ENCODE measurements around the gene GALNTL6.
"Not testable (repeated sequence)": the region's sequence is repeated elsewhere in the genome, so short reads cannot be mapped to it uniquely, and the experiment has no call there.

GALNTL6 gene

GRCh38 chr4:172962564-172963353 lies 1149.6 kb downstream of the GALNTL6 start:
- DNase-seq = no peak

- DNase-seq = no peak
Measured at GRCh38 chr4:172963498-172964294, 1150.5 kb downstream of the GALNTL6 start.

GRCh38 chr4:172970189-172970588 lies 1157.0 kb downstream of the GALNTL6 start:
- not testable (repeated sequence) for DNase-seq

DNA sequence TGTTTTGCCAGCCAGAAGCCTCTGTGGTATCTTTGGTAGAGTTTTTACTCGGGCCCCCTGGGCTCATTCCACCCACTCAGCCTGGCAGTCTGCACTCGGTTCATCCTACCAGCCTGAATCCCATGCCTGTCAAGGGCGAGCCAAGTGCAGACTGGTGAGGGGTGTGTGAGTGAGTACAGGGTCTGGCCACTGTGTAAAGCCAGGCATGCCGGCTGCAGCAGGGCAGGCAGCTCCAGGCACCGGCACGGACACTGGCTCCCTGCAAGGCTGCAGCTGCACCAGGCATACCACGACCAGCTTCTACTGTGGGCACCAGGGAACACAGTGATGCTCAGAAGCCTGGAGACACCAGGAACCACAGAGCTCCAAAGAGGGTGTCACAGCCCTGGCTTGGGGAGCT lies 1161.4 kb downstream of the GALNTL6 start:
- DNase-seq = no peak

- DNase-seq = no peak
Measured at GRCh38 chr4:172975651-172976229, 1162.5 kb downstream of the GALNTL6 start.

DNA sequence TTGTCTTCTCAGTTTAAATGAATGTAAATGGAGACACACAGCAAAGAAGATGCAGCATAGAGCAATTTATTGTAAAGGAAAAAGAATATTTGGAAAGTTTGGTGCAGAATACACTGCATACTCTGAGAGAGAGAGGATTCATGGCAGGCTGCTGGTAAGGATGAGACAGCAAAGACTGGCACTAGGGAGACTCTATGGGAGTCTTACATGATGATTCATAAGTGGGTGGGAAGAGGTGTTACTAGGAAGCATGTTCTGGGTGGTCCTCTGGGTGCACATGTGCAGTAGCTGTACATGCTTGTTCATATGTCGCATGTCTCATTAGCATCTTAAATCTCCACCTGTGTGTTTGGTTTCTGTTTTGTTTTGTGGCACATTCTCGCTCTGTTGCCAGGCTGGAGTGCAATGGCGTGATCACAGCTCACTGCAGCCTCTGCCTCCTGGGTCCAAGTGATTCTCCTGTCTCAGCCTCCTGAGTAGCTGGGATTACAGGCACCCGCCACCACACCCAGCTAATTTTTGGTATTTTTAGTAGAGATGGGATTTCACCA lies 1164.4 kb downstream of the GALNTL6 start:
- not testable (repeated sequence) for DNase-seq

- no peak for DNase-seq
Measured at GRCh38 chr4:172978848-172979247, 1165.6 kb downstream of the GALNTL6 start.

- no peak for DNase-seq
Measured at GRCh38 chr4:172979332-172979731, 1166.1 kb downstream of the GALNTL6 start.

DNA sequence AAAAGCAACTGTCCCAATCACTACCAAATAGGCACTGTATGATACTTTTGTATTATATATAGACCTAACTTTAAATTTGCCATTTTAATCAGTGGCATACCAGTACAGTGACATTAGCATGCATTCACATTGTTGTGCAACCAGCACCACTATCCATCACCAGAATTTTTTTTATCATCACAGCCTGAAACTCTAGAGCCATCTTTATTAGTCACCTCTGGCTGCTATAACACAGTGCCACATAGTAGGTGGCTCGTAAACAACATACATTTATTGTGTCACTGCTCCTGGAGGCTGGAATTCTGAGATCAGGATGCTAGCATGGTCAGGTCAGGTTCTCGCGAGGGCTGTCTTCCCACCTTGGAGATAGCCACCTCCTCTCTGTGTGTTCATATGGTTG lies 1167.0 kb downstream of the GALNTL6 start:
- DNase-seq = no peak

- DNase-seq = no peak
Measured at GRCh38 chr4:172982151-172982590, 1169.0 kb downstream of the GALNTL6 start.

DNA sequence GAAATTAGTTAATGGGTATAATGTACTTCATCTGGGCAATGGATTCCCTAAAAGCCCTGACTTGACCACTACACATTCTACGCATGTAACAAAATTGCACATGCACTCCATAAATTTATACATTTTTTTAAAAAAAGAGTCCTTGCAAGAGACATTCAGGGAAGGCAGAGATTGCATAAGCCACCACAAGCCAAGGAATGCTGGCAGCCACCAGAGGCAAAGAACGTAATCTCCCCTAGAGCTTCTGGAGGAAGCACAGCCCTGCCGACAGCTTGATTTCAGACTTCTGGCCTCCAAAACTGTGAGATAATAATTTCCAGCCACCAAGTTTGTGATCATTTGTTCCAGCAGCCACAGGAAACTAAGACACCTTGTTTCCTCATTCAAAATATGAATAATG lies 1169.8 kb downstream of the GALNTL6 start:
- no peak for DNase-seq

DNA sequence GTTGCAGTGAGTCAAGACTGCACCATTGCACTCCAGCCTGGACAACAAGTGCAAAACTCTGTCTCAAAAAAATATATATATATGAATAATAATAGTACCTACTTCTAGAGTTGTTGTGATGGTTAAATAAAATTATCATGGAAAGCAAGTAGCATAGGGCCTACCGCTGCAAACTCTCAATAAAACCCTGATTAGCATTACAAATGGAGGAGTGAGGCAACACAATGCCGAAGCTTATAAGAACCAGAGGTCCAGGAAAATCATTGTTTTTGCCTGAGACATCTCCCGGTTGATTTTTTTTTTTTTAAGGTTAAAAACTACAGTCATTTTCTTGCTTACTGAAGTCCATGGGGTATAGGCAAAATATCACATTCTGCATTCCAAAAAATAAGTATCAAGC lies 1170.4 kb downstream of the GALNTL6 start:
- no peak for DNase-seq

- no peak for DNase-seq
Measured at GRCh38 chr4:172985552-172985951, 1172.3 kb downstream of the GALNTL6 start.

- DNase-seq = no peak
Measured at GRCh38 chr4:172986114-172986513, 1172.9 kb downstream of the GALNTL6 start.

- DNase-seq = no peak
Measured at GRCh38 chr4:172989984-172990820, 1177.0 kb downstream of the GALNTL6 start.

GRCh38 chr4:172992648-172993378 lies 1179.6 kb downstream of the GALNTL6 start:
- DNase-seq = no peak

DNA sequence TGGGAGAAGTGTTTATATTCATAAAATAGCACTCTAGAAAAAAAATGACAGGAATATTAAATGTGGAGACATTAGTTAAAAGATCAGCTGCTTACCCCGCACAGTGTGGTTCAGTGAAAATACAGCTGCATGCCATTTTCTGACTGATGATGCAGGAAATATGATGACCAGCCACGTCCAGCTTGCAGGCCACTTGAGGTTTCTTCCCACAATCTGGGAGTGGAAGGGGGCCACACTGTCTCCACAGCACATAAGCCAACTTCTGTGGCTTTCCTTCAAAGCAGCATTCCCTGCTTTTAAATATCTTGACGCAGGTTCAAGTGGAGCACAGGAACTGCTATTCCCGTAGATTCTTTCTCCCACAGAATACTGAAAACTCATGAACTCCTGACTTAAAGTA lies 1182.0 kb downstream of the GALNTL6 start:
- DNase-seq = no peak

DNA sequence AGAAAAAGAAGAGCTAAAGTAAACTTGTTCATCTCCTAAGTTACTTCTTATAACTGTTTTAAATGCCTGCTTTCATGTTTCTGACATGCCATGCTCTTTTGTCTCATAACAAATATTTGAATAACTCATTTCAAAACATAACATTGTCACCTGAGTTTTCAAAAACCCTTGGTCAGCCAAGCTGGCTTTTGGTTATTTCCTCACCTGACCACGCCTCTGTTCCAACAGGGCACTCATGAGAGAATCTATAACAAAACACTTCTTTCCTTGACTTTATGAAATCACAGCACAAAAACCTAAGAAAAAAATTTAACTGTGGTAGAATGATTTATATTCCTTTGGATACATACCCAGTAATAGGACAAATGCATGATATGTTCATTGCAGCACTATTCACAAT lies 1182.5 kb downstream of the GALNTL6 start:
- DNase-seq = no peak

- no peak for DNase-seq
Measured at GRCh38 chr4:172996571-172997216, 1183.5 kb downstream of the GALNTL6 start.

DNA sequence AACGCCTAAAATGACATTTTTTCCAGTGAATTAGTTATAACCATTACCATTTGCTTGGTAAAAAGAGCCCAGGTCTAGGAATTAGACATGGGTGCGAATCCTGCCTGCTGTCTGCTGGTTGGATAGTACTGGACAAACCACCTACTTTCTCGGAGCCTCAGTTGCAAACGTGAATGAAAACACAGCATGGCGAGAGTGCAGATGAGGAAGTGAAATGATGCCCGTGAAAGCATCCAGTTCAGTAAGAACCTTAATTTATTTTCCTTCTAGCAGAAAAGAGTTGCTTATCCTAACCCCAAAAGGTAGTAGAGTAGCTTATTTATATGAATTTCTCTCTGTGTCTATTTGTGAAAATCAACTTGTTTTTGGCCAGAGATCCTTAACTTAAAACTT lies 1184.0 kb downstream of the GALNTL6 start:
- DNase-seq = no peak

- no peak for DNase-seq
Measured at GRCh38 chr4:172997856-172998255, 1184.7 kb downstream of the GALNTL6 start.

Measured in GDM1 (cell line).